GM12892 (cell line): Measurements from ENCODE around the gene CSPG4.
A peak's percentile ranks its signal among the peaks of the same experiment; 100 is the strongest.
"Not testable (repeated sequence)": the region's sequence is repeated elsewhere in the genome, so short reads cannot be mapped to it uniquely, and the experiment has no call there.

Experiments
- DNase-seq: peaks from one replicate; pipeline ENCODE4 v3.0.0; 2011; ENCODE audit not compliant: insufficient read length
- FAIRE-seq: peaks from 2 replicates; lab custom pipeline; 2011; peaks lifted over from hg19 to GRCh38; lab: Jason Lieb, UNC
- POLR2A ChIP-seq: IDR thresholded peaks from 2 replicates; pipeline ENCODE4 v1.6.1; 2011; ENCODE audit warnings: low read depth, low read length, control low read depth
- POLR2AphosphoS5 ChIP-seq: IDR thresholded peaks from 2 replicates; pipeline ENCODE4 v1.6.1; 2011; ENCODE audit warnings: low read depth, low read length, control low read depth
- TAF1 ChIP-seq: IDR thresholded peaks from 2 replicates; pipeline ENCODE4 v1.6.1; 2011; ENCODE audit warnings: low read depth, mild to moderate bottlenecking, control low read depth, low read length, borderline replicate concordance

The CSPG4 gene

DNA sequence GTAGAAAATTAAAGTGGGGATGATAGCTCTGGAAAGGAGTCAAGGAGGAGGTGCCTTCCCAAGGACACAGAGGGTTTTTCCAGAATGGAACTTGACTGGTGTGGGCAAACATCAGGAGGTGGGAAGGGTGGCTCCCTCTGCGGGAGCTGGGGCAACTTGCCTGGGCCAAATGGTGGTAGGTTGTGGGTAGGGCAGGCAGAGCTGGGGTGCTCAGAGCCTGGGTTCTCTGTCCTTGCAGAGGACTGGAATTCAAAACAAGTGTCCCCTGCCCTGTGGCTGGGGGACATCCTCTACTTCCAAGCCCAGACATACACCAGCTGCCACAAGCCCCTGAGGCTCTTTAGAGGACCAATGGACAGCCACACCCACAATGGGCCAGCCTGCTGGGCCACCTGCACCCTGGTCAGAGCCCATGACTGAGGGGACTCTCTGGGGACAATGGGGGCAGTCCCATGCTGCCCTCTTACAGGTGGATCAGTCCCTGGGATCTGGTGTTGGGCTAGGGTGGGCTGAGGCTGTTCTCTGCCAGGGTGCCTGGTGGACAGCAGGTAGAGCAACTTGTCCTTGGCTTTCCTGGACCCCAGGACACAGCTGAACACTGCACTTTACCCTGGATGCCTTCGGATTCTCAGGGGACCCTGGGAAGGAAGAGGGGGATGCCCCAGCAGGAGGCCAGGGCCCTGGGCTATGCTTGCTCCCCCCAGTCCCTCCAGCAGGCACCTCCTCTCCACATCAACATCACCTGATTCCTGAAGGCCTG lies 38.6 kb upstream of the CSPG4 start:
- DNase-seq: no peak
- no peak for FAIRE-seq
- TF ChIP-seq TAF1 (no peak), POLR2AphosphoS5 (no peak), POLR2A (no peak)

DNA sequence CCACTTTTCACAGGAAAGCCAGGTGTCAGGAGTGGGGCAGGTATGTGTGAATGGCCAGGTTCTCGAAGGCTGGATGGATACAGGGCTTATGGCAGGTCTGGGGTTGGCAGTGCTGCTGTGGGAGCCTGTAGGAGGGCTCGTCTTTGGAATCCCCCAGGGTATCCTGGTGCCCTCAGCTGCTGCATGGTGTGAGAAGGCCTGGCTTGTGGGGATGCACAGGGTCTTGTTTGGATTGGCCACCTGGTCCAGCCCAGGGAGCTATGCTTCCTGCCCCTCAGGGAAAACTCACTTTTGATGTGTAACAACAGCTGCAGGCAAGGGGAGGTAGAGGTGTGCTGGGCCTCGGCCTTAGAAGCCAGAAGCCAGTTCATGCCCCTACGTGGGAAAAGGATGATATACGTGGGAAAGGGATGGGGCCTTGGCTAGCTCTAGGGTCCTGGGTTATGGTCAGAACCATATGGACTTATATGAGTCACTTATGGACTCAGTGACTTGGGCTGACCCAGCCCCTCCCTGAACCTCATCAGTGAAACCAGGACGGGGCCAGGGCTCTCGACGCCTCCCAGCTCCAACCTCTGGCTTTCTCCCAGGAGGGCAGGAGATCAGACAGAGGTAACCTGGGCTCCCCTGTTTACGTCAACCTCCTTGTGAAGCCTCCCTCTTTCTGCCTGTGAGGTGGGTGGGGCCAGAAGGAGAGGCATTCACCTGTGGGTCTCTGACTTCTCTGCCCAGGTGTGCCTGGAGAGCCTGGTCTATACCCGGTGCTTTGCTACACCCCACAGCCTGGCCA lies 37.8 kb upstream of the CSPG4 start:
- no peak for DNase-seq
- TF ChIP-seq TAF1 (no peak), POLR2AphosphoS5 (no peak), POLR2A (no peak)
- no peak for FAIRE-seq

- TF ChIP-seq POLR2AphosphoS5 (no peak), TAF1 (no peak), POLR2A (no peak)
- DNase-seq: no peak
- no peak for FAIRE-seq
Measured at GRCh38 chr15:75749820-75750219, 37.2 kb upstream of the CSPG4 start.

GRCh38 chr15:75748882-75749281 lies 36.2 kb upstream of the CSPG4 start:
- FAIRE-seq, DNase-seq: not testable (repeated sequence)

DNA sequence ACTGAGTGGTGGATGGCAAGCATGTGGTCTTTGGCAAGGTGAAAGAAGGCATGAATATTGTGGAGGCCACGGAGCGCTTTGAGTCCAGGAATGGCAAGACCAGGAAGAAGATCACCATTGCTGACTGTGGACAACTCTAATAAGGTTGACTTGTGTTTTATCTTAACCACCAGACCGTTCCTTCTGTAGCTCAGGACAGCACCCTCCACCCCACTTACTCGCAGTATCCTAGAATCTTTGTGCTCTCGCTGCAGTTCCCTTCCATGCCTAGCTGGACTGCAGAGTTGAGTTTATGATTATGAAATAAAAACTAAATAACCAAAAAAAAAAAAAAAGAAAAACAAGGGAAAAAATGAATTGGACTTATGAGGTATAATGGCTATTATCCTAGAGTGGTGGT lies 34.5 kb upstream of the CSPG4 start:
- not testable (repeated sequence) for FAIRE-seq, DNase-seq

DNA sequence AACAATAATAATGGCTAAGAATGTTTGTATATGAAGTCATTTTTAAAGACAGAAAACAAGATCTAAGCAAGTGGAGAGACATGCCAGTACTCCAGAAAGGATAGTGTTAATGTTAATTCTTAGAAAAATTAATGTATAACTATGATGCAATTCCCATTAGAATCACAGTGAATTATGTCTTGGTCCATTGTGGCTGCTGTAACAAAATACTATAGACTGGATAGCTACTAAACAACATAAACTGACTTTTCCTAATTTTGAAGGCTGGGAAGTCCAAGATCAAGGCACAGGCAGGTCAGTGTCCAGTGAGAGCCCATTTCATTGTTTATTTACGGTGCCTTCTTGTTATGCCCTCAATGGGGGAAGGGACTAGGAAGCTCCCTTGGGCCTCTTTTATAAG lies 32.7 kb upstream of the CSPG4 start:
- TF ChIP-seq POLR2A (no peak), TAF1 (no peak), POLR2AphosphoS5 (no peak)
- no peak for FAIRE-seq
- DNase-seq: no peak

- not testable (repeated sequence) for DNase-seq, FAIRE-seq
Measured at GRCh38 chr15:75742346-75742745, 29.7 kb upstream of the CSPG4 start.

GRCh38 chr15:75739791-75740190 lies 27.1 kb upstream of the CSPG4 start:
- no peak for FAIRE-seq
- no peak for TF ChIP-seq POLR2A
- no peak for TF ChIP-seq TAF1
- no peak for TF ChIP-seq POLR2AphosphoS5
- no peak for DNase-seq

DNA sequence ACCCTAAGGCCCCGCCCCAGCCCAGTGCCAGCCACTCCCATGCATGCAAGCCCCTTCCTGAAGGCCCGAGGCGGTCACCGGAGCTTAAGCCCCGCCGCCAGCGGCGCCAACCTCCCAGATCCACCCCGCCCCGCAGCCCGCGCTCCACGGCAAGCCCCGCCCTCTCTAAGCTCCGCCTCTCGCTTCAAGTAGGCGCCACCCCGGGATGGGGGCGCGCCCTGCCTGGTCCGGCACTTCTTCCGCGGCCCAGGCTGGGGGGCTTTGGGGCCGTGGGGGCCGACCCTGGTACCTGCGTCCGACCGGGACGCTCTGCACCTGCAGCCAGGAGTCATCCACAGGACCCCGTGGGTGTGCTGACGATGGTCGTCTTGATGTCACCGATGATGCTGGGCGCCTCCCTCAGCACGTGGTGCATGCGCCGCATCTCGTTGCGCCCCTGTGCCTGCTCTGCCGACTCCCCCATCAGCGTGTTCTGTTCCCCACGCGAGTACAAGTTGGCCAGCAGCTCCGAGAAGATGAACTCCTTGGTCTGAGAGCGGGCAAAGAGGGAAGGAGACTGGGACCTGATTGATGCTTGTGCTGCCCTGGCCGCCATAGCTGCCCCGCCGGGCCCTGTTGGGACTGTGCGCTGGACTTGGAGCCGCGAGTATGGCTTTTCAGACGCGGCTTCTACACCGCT lies 26.1 kb upstream of the CSPG4 start:
- FAIRE-seq: peak; percentile 79
- peak; percentile 97 for DNase-seq
- TF ChIP-seq TAF1 (no peak), POLR2A (no peak), POLR2AphosphoS5 (no peak)

GRCh38 chr15:75738014-75738646 lies 25.5 kb upstream of the CSPG4 start:
- TF ChIP-seq POLR2AphosphoS5: no peak
- no peak for TF ChIP-seq POLR2A
- TF ChIP-seq TAF1: no peak
- FAIRE-seq (no peak), DNase-seq (no peak)

DNA sequence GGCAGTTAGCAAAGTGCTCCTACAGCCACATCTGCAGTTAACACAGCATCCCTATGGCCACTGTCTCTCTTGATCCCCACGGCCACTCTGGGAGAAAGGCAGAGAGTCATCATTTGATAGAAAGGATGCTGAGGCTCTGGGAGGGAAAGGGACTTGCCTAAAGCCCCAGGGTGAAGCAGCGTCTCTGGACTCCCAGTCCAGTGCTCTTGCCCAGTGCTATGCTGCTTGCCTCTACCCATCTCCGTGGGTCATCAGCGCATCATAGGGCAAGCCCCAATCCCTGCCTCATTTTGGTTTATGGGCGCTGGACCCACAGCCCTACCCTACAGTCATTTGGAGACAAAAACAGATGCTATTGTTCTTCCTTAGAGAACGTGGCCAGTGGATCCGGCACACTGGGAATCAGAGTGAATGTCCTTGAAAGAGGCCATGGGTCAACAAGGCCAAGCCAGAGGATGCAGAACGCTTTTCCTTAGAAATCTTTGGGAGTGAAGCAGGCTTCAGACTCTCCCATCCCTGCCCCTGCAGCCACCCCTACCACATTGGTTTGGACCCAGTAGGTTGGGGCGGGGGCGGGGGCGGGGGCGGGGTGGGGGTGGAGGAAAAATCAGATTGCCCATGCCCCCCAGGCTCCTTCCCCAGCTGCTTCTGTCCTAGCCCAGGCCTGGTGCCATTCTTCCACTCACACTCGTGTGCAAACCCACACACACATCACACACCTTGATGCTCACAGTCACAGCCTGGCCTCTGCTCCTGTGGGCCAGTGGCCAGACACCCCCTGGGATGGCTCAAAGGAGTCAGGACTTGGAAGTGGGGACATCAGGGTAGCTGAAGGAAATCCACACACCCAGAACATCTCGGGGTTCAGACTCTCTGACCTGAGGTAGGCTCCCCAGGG lies 24.7 kb upstream of the CSPG4 start:
- not testable (repeated sequence) for FAIRE-seq, DNase-seq
